Breast epithelium (tissue), 4 donors: ENCODE data around the gene GPX5. TPM values are rescaled to one million over a fixed set of nuclear protein-coding genes. Genes with fewer than 3 reads are reported as not detected.
"Not testable (repeated sequence)": the region's sequence is repeated elsewhere in the genome, so short reads cannot be mapped to it uniquely, and the experiment has no call there.

Experiments
- DNase-seq, 2 donors: peaks; one replicate each; pipeline ENCODE4 v3.0.0-alpha.2; 2019; ENCODE audit warnings: low spot score in 2 of 2
- H3K27ac ChIP-seq, 2 donors: fragments of 200-600 bp; sonication (generic) in 1 of 2; one replicate each; pipeline ENCODE4 v1.5.1; 2016 to 2019; ENCODE audit warnings: mild to moderate bottlenecking in 1 of 2
- H3K27me3 ChIP-seq, 2 donors: fragments of 200-600 bp; sonication (generic) in 1 of 2; one replicate each; pipeline versions ENCODE4 v1.5.1 to v1.6.0; 2017 to 2019; ENCODE audit warnings: control low read depth in 1 of 2, mild to moderate bottlenecking in 1 of 2
- H3K36me3 ChIP-seq: fragments of 200-600 bp; one replicate; pipeline ENCODE4 v1.5.1; 2019
- H3K4me1 ChIP-seq, 2 donors: fragments of 200-600 bp; sonication (generic); one replicate each; pipeline ENCODE4 v1.5.1; 2016 to 2019; ENCODE audit warnings: control low read depth in 1 of 2
- H3K4me3 ChIP-seq, 3 donors: fragments of 200-600 bp; sonication (generic); 1 replicate in 2 of 3; 2 replicates in 1 of 3; pipeline ENCODE4 v1.5.1; 2016 to 2019; ENCODE audit warnings: mild to moderate bottlenecking in 3 of 3, moderate library complexity in 2 of 3
- H3K9me3 ChIP-seq, 2 donors: fragments of 200-600 bp; sonication (generic) in 1 of 2; one replicate each; pipeline ENCODE4 v1.5.1; 2016 to 2019; ENCODE audit warnings: control low read depth in 1 of 2
- POLR2A ChIP-seq: fragments of 450-650 bp; IDR thresholded peaks from one replicate; pipeline ENCODE4 v1.6.1; 2016; ENCODE audit warnings: antibody characterized with exemption, mild to moderate bottlenecking, moderate library complexity
- POLR2AphosphoS5 ChIP-seq, 3 donors: sonication (generic); formaldehyde crosslinking; IDR thresholded peaks; one replicate each; pipeline ENCODE4 v1.6.1; 2017; ENCODE audit warnings: antibody characterized with exemption in 3 of 3
- intact Hi-C: fragments of 100-400 bp; cut with DNase I; formaldehyde crosslinking; loops from one replicate; pipeline ENCODE4 v1.15.1; 2023; ENCODE audit warnings: low total_unique reads
- total RNA-seq, 3 donors: library from RNA; depleted of rRNA; stranded (reverse); fragments of >200 nt; gene quantifications; one replicate each; pipeline ENCODE4 v1.1.0, GENCODE V29; 2016
- TF ChIP-seq, protein P1 (sequence below), 3 donors: fragments of 450-650 bp; IDR thresholded peaks; one replicate each; pipeline ENCODE4 v1.5.1; 2016 to 2017; ENCODE audit warnings: antibody characterized with exemption in 3 of 3, mild to moderate bottlenecking in 3 of 3, moderate library complexity in 3 of 3

GPX5 gene
- total RNA-seq, 3 donors from 2014 or later = not detected

DNA sequence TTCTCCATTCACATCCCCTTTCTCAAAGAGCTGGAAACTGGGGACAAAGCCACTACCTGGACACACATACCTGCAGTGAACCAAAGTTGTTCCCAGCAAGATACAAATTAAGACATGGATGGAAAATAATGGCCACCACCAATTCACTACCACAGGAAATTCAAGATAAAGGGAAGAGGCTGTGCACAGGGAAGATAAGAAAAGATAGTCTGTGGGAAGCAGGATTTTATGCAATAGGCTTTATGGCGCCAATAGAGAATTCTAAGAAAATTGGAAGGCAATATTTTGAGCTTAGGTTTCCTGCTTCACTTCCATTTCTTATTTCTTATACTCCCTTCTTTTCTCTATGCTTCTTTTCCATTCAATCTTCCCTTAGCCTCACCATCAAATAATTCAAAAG, 19.9 kb upstream of the GPX5 start:
- TF ChIP-seq POLR2AphosphoS5 (IDR thresholded peaks at IDR 0.05) = no peak
- TF ChIP-seq POLR2A = no peak
- TF ChIP-seq, protein P1, sequence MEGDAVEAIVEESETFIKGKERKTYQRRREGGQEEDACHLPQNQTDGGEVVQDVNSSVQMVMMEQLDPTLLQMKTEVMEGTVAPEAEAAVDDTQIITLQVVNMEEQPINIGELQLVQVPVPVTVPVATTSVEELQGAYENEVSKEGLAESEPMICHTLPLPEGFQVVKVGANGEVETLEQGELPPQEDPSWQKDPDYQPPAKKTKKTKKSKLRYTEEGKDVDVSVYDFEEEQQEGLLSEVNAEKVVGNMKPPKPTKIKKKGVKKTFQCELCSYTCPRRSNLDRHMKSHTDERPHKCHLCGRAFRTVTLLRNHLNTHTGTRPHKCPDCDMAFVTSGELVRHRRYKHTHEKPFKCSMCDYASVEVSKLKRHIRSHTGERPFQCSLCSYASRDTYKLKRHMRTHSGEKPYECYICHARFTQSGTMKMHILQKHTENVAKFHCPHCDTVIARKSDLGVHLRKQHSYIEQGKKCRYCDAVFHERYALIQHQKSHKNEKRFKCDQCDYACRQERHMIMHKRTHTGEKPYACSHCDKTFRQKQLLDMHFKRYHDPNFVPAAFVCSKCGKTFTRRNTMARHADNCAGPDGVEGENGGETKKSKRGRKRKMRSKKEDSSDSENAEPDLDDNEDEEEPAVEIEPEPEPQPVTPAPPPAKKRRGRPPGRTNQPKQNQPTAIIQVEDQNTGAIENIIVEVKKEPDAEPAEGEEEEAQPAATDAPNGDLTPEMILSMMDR (IDR thresholded peaks at IDR 0.05) = no peak
- Histone ChIP-seq H3K4me3 (no peak overlapping the region), H3K4me1 (no peaks in the 10 kb centered on the region), H3K9me3 (no peaks in the 10 kb centered on the region), H3K27ac (no peak overlapping the region), H3K27me3 (no peaks in the 10 kb centered on the region), H3K36me3 (no peaks in the 10 kb centered on the region)
- no peak for DNase-seq
- intact Hi-C loops = no loop called here

DNA sequence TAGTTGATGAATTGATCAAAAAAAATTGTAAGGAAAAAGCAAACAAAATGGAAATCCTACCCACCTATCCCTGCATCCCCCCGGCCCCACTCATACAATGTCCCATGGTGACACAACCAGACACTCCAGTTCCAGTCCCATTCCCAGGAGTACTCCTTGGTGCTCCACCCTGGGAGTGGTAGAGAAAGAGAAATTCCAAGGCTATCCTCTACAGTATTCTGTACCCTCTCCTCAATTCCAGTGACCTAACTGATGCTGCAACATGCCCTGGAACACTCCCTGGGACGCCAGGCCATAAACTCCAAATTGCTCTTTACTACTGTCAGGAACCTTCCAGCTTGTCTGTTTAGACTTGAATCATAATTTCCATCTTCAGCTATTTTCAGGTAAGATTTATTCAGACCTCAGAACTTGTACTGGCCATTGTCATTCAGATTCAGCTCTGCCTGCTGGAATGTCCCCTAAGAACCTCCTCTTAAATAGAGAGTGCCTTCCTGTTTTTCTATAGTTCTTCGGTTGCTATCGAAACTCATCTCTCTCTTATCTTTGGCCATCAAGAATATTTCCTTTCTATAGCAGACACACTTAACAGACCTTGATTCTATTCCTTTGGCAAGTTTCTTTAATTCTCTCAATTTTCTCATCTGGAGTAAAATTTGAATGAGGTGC, 18.7 kb upstream of the GPX5 start:
- H3K4me1 ChIP-seq = no peaks in the 10 kb centered on the region
- no peaks in the 10 kb centered on the region for H3K27me3 ChIP-seq
- H3K4me3 ChIP-seq = no peak overlapping the region
- intact Hi-C loops = no loop called here
- peaks cover 0 to 4% of the 10 kb centered on the region in 2 donors for H3K9me3 ChIP-seq
- H3K27ac ChIP-seq = no peak overlapping the region
- no peak for TF ChIP-seq POLR2AphosphoS5 (IDR thresholded peaks at IDR 0.05)
- TF ChIP-seq, protein P1 (IDR thresholded peaks at IDR 0.05) = no peak
- DNase-seq = no peak
- no peaks in the 10 kb centered on the region for H3K36me3 ChIP-seq

DNA sequence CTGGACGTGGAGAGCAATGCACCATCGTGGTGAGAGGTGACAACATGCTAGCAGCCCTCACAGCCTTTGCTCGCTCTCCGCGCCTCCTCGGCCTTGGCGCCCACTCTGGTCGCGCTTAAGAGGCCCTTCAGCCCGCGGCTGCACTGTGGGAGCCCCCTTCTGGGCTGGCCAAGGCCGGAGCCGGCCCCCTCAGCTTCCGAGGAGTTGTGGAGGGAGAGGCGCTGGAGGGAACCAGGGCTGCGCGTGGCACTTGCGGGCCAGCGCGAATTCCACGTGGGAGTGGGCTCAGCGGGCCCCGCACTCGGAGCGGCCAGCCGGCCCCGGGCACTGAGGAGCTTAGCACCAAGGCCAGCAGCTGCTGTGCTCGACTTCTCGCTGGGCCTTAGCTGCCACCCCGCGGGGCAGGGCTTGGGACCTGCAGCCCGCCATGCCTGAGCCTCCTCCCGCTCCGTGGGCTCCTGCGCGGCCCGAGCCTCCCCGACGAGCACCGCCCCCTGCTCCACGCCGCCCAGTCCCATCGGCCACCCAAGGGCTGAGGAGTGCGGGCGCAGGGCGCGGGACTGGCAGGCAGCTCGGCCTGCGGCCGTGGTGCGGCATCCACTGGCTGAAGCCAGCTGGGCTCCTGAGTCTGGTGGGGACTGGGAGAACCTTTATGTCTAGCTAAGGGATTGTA, 13.9 kb upstream of the GPX5 start:
- no peaks in the 10 kb centered on the region for H3K4me1 ChIP-seq
- no peak overlapping the region for H3K27ac ChIP-seq
- intact Hi-C loops = no loop called here
- no peak for TF ChIP-seq POLR2A
- TF ChIP-seq POLR2AphosphoS5 (IDR thresholded peaks at IDR 0.05) = no peak
- TF ChIP-seq, protein P1 (IDR thresholded peaks at IDR 0.05) = no peak
- H3K27me3 ChIP-seq = peaks cover 0 to 20% of the 10 kb centered on the region in 2 donors
- no peaks in the 10 kb centered on the region for H3K36me3 ChIP-seq
- DNase-seq = no peak
- H3K9me3 ChIP-seq = peaks cover 0 to 4% of the 10 kb centered on the region in 2 donors
- H3K4me3 ChIP-seq = no peak overlapping the region

DNA sequence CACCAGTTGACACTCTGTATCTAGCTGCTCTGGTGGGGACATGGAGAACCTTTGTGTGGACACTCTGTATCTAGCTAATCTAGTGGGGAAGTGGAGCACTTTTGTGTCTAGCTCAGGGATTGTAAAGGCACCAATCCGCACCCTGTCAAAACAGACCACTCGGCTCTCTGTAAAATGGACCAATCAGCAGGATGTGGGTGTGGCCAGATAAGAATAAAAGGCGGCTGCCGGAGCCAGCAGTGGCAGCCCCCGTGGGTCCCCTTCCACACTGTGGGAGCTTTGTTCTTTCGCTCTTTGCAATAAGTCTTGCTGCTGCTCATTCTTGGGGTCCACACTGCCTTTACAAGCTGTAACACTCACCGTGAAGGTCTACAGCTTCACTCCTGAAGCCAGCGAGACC, 13.3 kb upstream of the GPX5 start:
- H3K27ac ChIP-seq, H3K4me3 ChIP-seq, H3K9me3 ChIP-seq, intact Hi-C loops, DNase-seq, H3K36me3 ChIP-seq, H3K4me1 ChIP-seq: not testable (repeated sequence)
- H3K27me3 ChIP-seq = peaks cover 0 to 20% of the 10 kb centered on the region in 2 donors

DNA sequence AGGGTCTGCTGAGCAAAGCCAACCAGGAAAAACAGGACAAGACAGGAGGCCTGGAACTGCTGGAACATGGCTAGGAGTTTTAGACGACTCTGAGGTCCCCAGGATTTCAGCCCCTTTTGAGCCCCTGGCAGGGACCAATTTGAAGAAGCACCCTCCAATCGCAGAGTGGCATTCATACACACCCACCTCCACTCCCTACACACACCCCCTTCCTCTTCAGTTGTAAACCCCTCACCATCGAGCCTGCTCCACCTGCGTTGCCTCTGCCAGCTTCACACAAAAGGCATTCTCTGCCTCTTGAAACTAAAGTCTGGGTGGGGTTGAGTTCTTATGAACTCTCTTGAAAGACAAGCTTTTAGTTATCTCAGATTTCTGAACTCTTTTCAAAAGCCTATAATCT, 10.0 kb upstream of the GPX5 start, which contains the start of gene GPX6:
GPX6 (minus strand) TSS at position 118 of the 400 bp plus-strand sequence; CDS start at position 68, 50 bp downstream.
- DNase-seq = no peak
- H3K27me3 ChIP-seq = peaks cover 0 to 20% of the 10 kb centered on the region in 2 donors
- intact Hi-C loops = no loop called here

More for the DNA sequence above, 10.0 kb upstream of the GPX5 start, which contains the start of gene GPX6:
- no peak within 1 kb of the TSS for H3K27ac ChIP-seq
- peaks cover 0 to 4% of the 10 kb centered on the region in 2 donors for H3K9me3 ChIP-seq
- H3K4me3 ChIP-seq = no peak within 1 kb of the TSS
- H3K36me3 ChIP-seq = no peaks in the 10 kb centered on the region
- no peaks in the 10 kb centered on the region for H3K4me1 ChIP-seq
- TF ChIP-seq POLR2A = no peak
- TF ChIP-seq, protein P1 (IDR thresholded peaks at IDR 0.05) = no peak
- no peak for TF ChIP-seq POLR2AphosphoS5 (IDR thresholded peaks at IDR 0.05)
